Measurements from ENCODE around the gene CFAP210. TPM values are rescaled to one million over a fixed set of nuclear protein-coding genes. Genes with fewer than 3 reads are reported as not detected.

CFAP210 gene
- total RNA-seq, 4 donors from 2014 or later = not detected

GRCh38 chr2:169712791-169713227 is 18.6 kb upstream of the CFAP210 start:
- 92% methylated on average over 7 of the region's 9 CpGs for WGBS
- no peaks in the 10 kb centered on the region for H3K9me3 ChIP-seq
- no peaks in the 10 kb centered on the region for H3K27me3 ChIP-seq
- TF ChIP-seq EP300 (IDR thresholded peaks at IDR 0.05) (no peak), POLR2A (IDR thresholded peaks at IDR 0.05) (no peak), CTCF (IDR thresholded peaks at IDR 0.05) (no peak), POLR2AphosphoS5 (IDR thresholded peaks at IDR 0.05) (no peak)
- DNase-seq (ENCODE audit: low spot score in 2 of 2) = no peak
- peaks cover 21% of the 10 kb centered on the region for H3K4me1 ChIP-seq
- H3K36me3 ChIP-seq = no peaks in the 10 kb centered on the region
- H3K4me3 ChIP-seq = no peak overlapping the region
- no peak overlapping the region for H3K27ac ChIP-seq

- WGBS = 82% methylated on average over 7 of the region's 7 CpGs
- Histone ChIP-seq H3K36me3 (no peaks in the 10 kb centered on the region), H3K4me1 (peaks cover 21% of the 10 kb centered on the region), H3K27me3 (no peaks in the 10 kb centered on the region), H3K27ac (no peak overlapping the region), H3K4me3 (no peak overlapping the region), H3K9me3 (no peaks in the 10 kb centered on the region)
- DNase-seq (ENCODE audit: low spot score in 2 of 2) = no peak
- TF ChIP-seq POLR2A (IDR thresholded peaks at IDR 0.05) (no peak), CTCF (IDR thresholded peaks at IDR 0.05) (no peak), POLR2AphosphoS5 (IDR thresholded peaks at IDR 0.05) (no peak), EP300 (IDR thresholded peaks at IDR 0.05) (no peak)
Measured at GRCh38 chr2:169711751-169712509, 17.7 kb upstream of the CFAP210 start.

GRCh38 chr2:169709981-169710380 is 15.8 kb upstream of the CFAP210 start:
- WGBS = 83% methylated on average over 1 of the region's 1 CpG
- H3K27ac ChIP-seq = no peak overlapping the region
- no peaks in the 10 kb centered on the region for H3K36me3 ChIP-seq
- H3K27me3 ChIP-seq = no peaks in the 10 kb centered on the region
- H3K4me3 ChIP-seq = no peak overlapping the region
- TF ChIP-seq POLR2A (IDR thresholded peaks at IDR 0.05) (no peak), POLR2AphosphoS5 (IDR thresholded peaks at IDR 0.05) (no peak), EP300 (IDR thresholded peaks at IDR 0.05) (no peak)
- peaks cover 4% of the 10 kb centered on the region for H3K4me1 ChIP-seq
- no peak for DNase-seq (ENCODE audit: low spot score in 2 of 2)
- no peaks in the 10 kb centered on the region for H3K9me3 ChIP-seq

- DNase-seq (ENCODE audit: low spot score in 2 of 2) = no peak
- Histone ChIP-seq H3K36me3 (no peaks in the 10 kb centered on the region), H3K9me3 (no peaks in the 10 kb centered on the region), H3K27me3 (no peaks in the 10 kb centered on the region), H3K4me3 (no peak overlapping the region), H3K27ac (no peak overlapping the region), H3K4me1 (no peaks in the 10 kb centered on the region)
- TF ChIP-seq POLR2A (IDR thresholded peaks at IDR 0.05) = no peak
- TF ChIP-seq CTCF (IDR thresholded peaks at IDR 0.05) = no peak
- no peak for TF ChIP-seq POLR2AphosphoS5 (IDR thresholded peaks at IDR 0.05)
- no peak for TF ChIP-seq EP300 (IDR thresholded peaks at IDR 0.05)
- 95% methylated on average over 1 of the region's 1 CpG for WGBS
Measured at GRCh38 chr2:169709331-169709730, 15.1 kb upstream of the CFAP210 start.

- H3K27ac ChIP-seq = no peak overlapping the region
- H3K9me3 ChIP-seq = no peaks in the 10 kb centered on the region
- H3K4me3 ChIP-seq = no peak overlapping the region
- 72% methylated on average over 2 of the region's 2 CpGs for WGBS
- TF ChIP-seq CTCF (IDR thresholded peaks at IDR 0.05) (no peak), POLR2A (IDR thresholded peaks at IDR 0.05) (no peak), EP300 (IDR thresholded peaks at IDR 0.05) (no peak), POLR2AphosphoS5 (IDR thresholded peaks at IDR 0.05) (no peak)
- no peaks in the 10 kb centered on the region for H3K27me3 ChIP-seq
- no peaks in the 10 kb centered on the region for H3K4me1 ChIP-seq
- no peak for DNase-seq (ENCODE audit: low spot score in 2 of 2)
- H3K36me3 ChIP-seq = no peaks in the 10 kb centered on the region
Measured at GRCh38 chr2:169707626-169708025, 13.4 kb upstream of the CFAP210 start.

Measured in suprapubic skin (tissue), 4 donors.